Cardiac fibroblast (primary cell): ENCODE data around the gene MAP2K4.
A peak's percentile ranks its signal among the peaks of the same experiment; 100 is the strongest.

Source experiments
- DNase-seq, 2 donors: peaks; one replicate each; pipeline versions ENCODE4 v3.0.0 to v3.0.0-alpha.2; 2010; ENCODE audit warnings: low read depth in 2 of 2
- H3K4me3 ChIP-seq, 2 donors: replicated peaks in 1 of 2; 1 replicate in 1 of 2; 2 replicates in 1 of 2; pipeline ENCODE4 v1.5.1; 2011; ENCODE audit warnings: low read depth in 2 of 2, low read length in 2 of 2, mild to moderate bottlenecking in 2 of 2, moderate library complexity in 1 of 2
- CTCF ChIP-seq: IDR thresholded peaks from one replicate; pipeline ENCODE4 v1.5.1; 2011; ENCODE audit warnings: low read depth, mild to moderate bottlenecking, low read length, inconsistent platforms

The MAP2K4 gene

GRCh38 chr17:12114686-12115418 is 94.2 kb downstream of the MAP2K4 start:
- H3K4me3 ChIP-seq: no peak overlapping the region
- no peak for TF ChIP-seq CTCF
- DNase-seq: no peak

GRCh38 chr17:12116143-12116542 is 95.5 kb downstream of the MAP2K4 start:
- no peak overlapping the region for H3K4me3 ChIP-seq
- no peak for DNase-seq
- TF ChIP-seq CTCF: no peak

GRCh38 chr17:12118617-12119016 is 97.9 kb downstream of the MAP2K4 start:
- TF ChIP-seq CTCF: no peak
- H3K4me3 ChIP-seq: no peak overlapping the region
- DNase-seq: peak in 1 of 2 donors; percentile 33

GRCh38 chr17:12122075-12122474 is 101.4 kb downstream of the MAP2K4 start:
- H3K4me3 ChIP-seq: no peak overlapping the region
- no peak for TF ChIP-seq CTCF
- no peak for DNase-seq

- H3K4me3 ChIP-seq: no peak overlapping the region
- no peak for DNase-seq
- TF ChIP-seq CTCF: no peak
These were observed 106.5 kb downstream of the MAP2K4 start for GRCh38 chr17:12127177-12127576.

- no peak overlapping the region for H3K4me3 ChIP-seq
- no peak for DNase-seq
- no peak for TF ChIP-seq CTCF
These were observed 107.0 kb downstream of the MAP2K4 start for GRCh38 chr17:12127667-12128066.

- no peak for DNase-seq
- no peak overlapping the region for H3K4me3 ChIP-seq
- no peak for TF ChIP-seq CTCF
These were observed 108.3 kb downstream of the MAP2K4 start for GRCh38 chr17:12128946-12129345.
